B cell (primary cell): Measurements from ENCODE around the gene SEC24B. TPM values are rescaled to one million over a fixed set of nuclear protein-coding genes. Genes with fewer than 3 reads are reported as not detected.

ENCODE experiments used
- ATAC-seq: fragments of 200-7000 bp; cut with Tn5 transposase; one replicate; pipeline ENCODE4 v1.10.0; 2021; ENCODE audit warnings: low read depth, mild to moderate bottlenecking, moderate number of reproducible peaks, moderate library complexity
- CTCF ChIA-PET: fragments of 350-600 bp; sonication (Branson Sonifier 250); formaldehyde crosslinking; loops from one replicate; lab custom pipeline; 2021; ENCODE audit warnings: antibody characterized with exemption, inconsistent platforms; lab: Charles Lee
- POLR2A ChIA-PET: fragments of 350-600 bp; sonication (Branson Sonifier 250); formaldehyde crosslinking; loops from one replicate; lab custom pipeline; 2021; ENCODE audit warnings: antibody characterized with exemption; lab: Charles Lee
- DNase-seq: peaks from one replicate; pipeline ENCODE4 v3.0.0; 2013
- H2AFZ ChIP-seq: 2 replicates; pipeline ENCODE4 v1.6.1; 2012; ENCODE audit warnings: mild to moderate bottlenecking, low read depth, low read length; ENCODE audit not compliant: insufficient read depth, poor library complexity, severe bottlenecking
- H3K27ac ChIP-seq, 2 donors: 1 replicate in 1 of 2; 2 replicates in 1 of 2; pipeline ENCODE4 v1.5.1; 2012 to 2013; ENCODE audit warnings: low read length in 2 of 2, mild to moderate bottlenecking in 2 of 2, moderate library complexity in 1 of 2
- H3K27me3 ChIP-seq, 4 experiments: fragments of 200-600 bp in 1 of 4; sonication (generic) in 1 of 4; replicated peaks in 1 of 4; 1 replicate in 2 of 4; 2 replicates in 2 of 4; pipeline versions ENCODE4 v1.6.1 to v1.7.0; 2013 to 2016; ENCODE audit warnings: low read length in 3 of 4, mild to moderate bottlenecking in 2 of 4, mixed read lengths in 1 of 4, moderate library complexity in 1 of 4; ENCODE audit not compliant: insufficient read depth in 4 of 4, control insufficient read depth in 3 of 4; ENCODE audit errors: control extremely low read depth in 1 of 4
- H3K36me3 ChIP-seq, 2 experiments: replicated peaks in 1 of 2; 1 replicate in 1 of 2; 2 replicates in 1 of 2; pipeline versions ENCODE4 v1.6.1 to v1.7.1; 2013; ENCODE audit warnings: low read length in 1 of 2; ENCODE audit not compliant: insufficient read depth in 2 of 2, control insufficient read depth in 1 of 2; ENCODE audit errors: control extremely low read depth in 1 of 2, extremely low read depth in 1 of 2
- H3K4me1 ChIP-seq, 2 donors: fragments of 200-600 bp in 1 of 2; sonication (generic) in 1 of 2; 1 replicate in 1 of 2; 2 replicates in 1 of 2; pipeline versions ENCODE4 v1.5.1 to v1.6.1; 2013 to 2017; ENCODE audit warnings: low read length in 2 of 2; ENCODE audit not compliant: control insufficient read depth in 2 of 2, insufficient read depth in 2 of 2
- H3K4me2 ChIP-seq: replicated peaks from 2 replicates; pipeline ENCODE3; 2012; ENCODE audit warnings: mild to moderate bottlenecking, low read depth, low read length; ENCODE audit not compliant: poor library complexity, severe bottlenecking
- H3K4me3 ChIP-seq, 5 experiments: fragments of 200-600 bp in 1 of 5; sonication (generic) in 1 of 5; 1 replicate in 3 of 5; 2 replicates in 2 of 5; pipeline versions ENCODE4 v1.5.1 to v1.7.0; 2011 to 2016; ENCODE audit warnings: low read length in 4 of 5, mild to moderate bottlenecking in 4 of 5, low read depth in 2 of 5, control low read depth in 1 of 5, moderate library complexity in 1 of 5; ENCODE audit not compliant: insufficient read depth in 1 of 5; ENCODE audit errors: control extremely low read depth in 1 of 5, extremely low read depth in 1 of 5
- H3K79me2 ChIP-seq: fragments of 200-600 bp; sonication (generic); one replicate; pipeline ENCODE4 v1.6.0; 2016; ENCODE audit warnings: low read length; ENCODE audit not compliant: control insufficient read depth, insufficient read depth
- H3K9ac ChIP-seq: fragments of 200-600 bp; sonication (generic); 2 replicates; pipeline ENCODE4 v1.6.1; 2017; ENCODE audit warnings: mild to moderate bottlenecking, low read length, moderate library complexity
- H3K9me3 ChIP-seq, 3 donors: one replicate each; pipeline versions ENCODE4 v1.6.1 to v1.7.1; 2013; ENCODE audit warnings: low read length in 2 of 3; ENCODE audit not compliant: control insufficient read depth in 2 of 3, insufficient read depth in 1 of 3; ENCODE audit errors: control extremely low read depth in 1 of 3
- H4K20me1 ChIP-seq: 2 replicates; pipeline ENCODE4 v1.6.0; 2012; ENCODE audit warnings: mild to moderate bottlenecking, low read length; ENCODE audit not compliant: insufficient read depth, control insufficient read depth, poor library complexity, severe bottlenecking
- H3K27ac Mint-ChIP-seq: one replicate; pipeline ENCODE4 v1.8.0; 2021; ENCODE audit warnings: mixed read lengths
- H3K27me3 Mint-ChIP-seq: one replicate; pipeline ENCODE4 v1.8.0; 2021; ENCODE audit warnings: mixed read lengths
- H3K4me1 Mint-ChIP-seq: one replicate; pipeline ENCODE4 v1.8.0; 2021; ENCODE audit warnings: mixed read lengths
- H3K4me3 Mint-ChIP-seq: one replicate; pipeline ENCODE4 v1.8.0; 2021; ENCODE audit warnings: mixed read lengths
- H3K9me3 Mint-ChIP-seq: one replicate; pipeline ENCODE4 v1.8.0; 2022; ENCODE audit warnings: mixed read lengths; ENCODE audit not compliant: insufficient read depth
- CTCF ChIP-seq: fragments of 200-600 bp; IDR thresholded peaks from one replicate; pipeline ENCODE4 v1.8.0; 2022; ENCODE audit warnings: antibody characterized with exemption, mild to moderate bottlenecking
- EZH2 ChIP-seq: IDR thresholded peaks from 2 replicates; pipeline ENCODE4 v1.6.1; 2012; ENCODE audit warnings: borderline replicate concordance, low read depth, mild to moderate bottlenecking, moderate library complexity, low read length; ENCODE audit not compliant: insufficient read depth, poor library complexity, severe bottlenecking
- WGBS: methylation state at CpG from one replicate; pipeline ENCODE4 v1.1.5; 2013; ENCODE audit warnings: missing lambda C conversion rate; ENCODE audit not compliant: insufficient coverage; 5-methylcytosine and 5-hydroxymethylcytosine counted together
- intact Hi-C: fragments of 100-400 bp; cut with micrococcal nuclease; formaldehyde crosslinking; loops from one replicate; pipeline ENCODE4 v1.10.0; 2022
- polyA plus RNA-seq: library from polyadenylated mRNA; depleted of rRNA; stranded (reverse); fragments of >200 nt; gene quantifications from 2 replicates; pipeline ENCODE4 v1.2.3, GENCODE V29; 2012
- total RNA-seq, 2 donors: library from RNA; stranded (reverse); fragments of 120-200 nt in 1 of 2; gene quantifications; 1 replicate in 1 of 2; 2 replicates in 1 of 2; pipeline versions ENCODE4 v1.2.3 to v1.2.4, GENCODE V29; 2013 to 2022

Gene SEC24B
- total and polyA plus RNA-seq, 2 donors (not counting 1 experiment from before 2014, with no cell fraction given), result 22.6 to 46.4 TPM

GRCh38 chr4:109444182-109444844 is 10.7 kb downstream of the SEC24B start:
- peak overlapping the region in 1 of 5 experiments; percentile 25 for H3K4me3 ChIP-seq
- no peak overlapping the region for H2AFZ ChIP-seq
- peaks cover 0 to 1% (median 0%) of the 10 kb centered on the region in 3 donors for H3K9me3 ChIP-seq
- Mint-ChIP-seq H3K9me3 (no peaks in the 10 kb centered on the region), H3K4me3 (peak overlapping the region; percentile 12), H3K27me3 (no peaks in the 10 kb centered on the region), H3K27ac (peak overlapping the region; percentile 11), H3K4me1 (peaks cover 60% of the 10 kb centered on the region)
- TF ChIP-seq CTCF, result no peak
- no peak for TF ChIP-seq EZH2
- peak overlapping the region in 1 of 2 donors; percentile 45 for H3K27ac ChIP-seq
- H3K27me3 ChIP-seq, result no peaks in the 10 kb centered on the region
- no peak overlapping the region for H3K9ac ChIP-seq
- DNase-seq (peak; percentile 71), ATAC-seq (peak; percentile 80)
- H3K4me2 ChIP-seq, result peak overlapping the region; percentile 50
- peaks cover 26 to 38% of the 10 kb centered on the region in 2 donors for H3K4me1 ChIP-seq
- no CpG with 5 or more reads among the region's 2 CpGs for WGBS
- H3K79me2 ChIP-seq, result peaks cover 98% of the 10 kb centered on the region
- ChIA-PET CTCF (interaction anchor here (7.9 kb wide), 1 partner anchor 11 kb away, joined by 55 read pairs; the partner anchor contains the start of gene SEC24B), POLR2A (interaction anchor here (1.6 kb wide), 1 partner anchor 11 kb away, joined by 4 read pairs; the partner anchor contains the start of gene SEC24B)
- H3K36me3 ChIP-seq, result peaks cover 5 to 10% of the 10 kb centered on the region in 2 experiments
- peaks cover 84% of the 10 kb centered on the region for H4K20me1 ChIP-seq
- intact Hi-C loops, result loop anchor here (1.0 kb wide), 1 partner anchor 11 kb away; the partner anchor contains the start of gene SEC24B

- Histone ChIP-seq H3K27me3 (no peaks in the 10 kb centered on the region), H2AFZ (no peak overlapping the region), H3K9me3 (peaks cover 0 to 1% (median 0%) of the 10 kb centered on the region in 3 donors), H3K4me2 (no peak overlapping the region), H3K9ac (no peak overlapping the region), H3K4me1 (peaks cover 22 to 33% of the 10 kb centered on the region in 2 donors), H3K79me2 (peaks cover 98% of the 10 kb centered on the region), H3K27ac (no peak overlapping the region), H4K20me1 (peaks cover 85% of the 10 kb centered on the region), H3K36me3 (peaks cover 5 to 19% of the 10 kb centered on the region in 2 experiments), H3K4me3 (no peak overlapping the region)
- intact Hi-C loops, result no loop called here
- ATAC-seq (no peak), DNase-seq (no peak)
- Mint-ChIP-seq H3K4me1 (peaks cover 44% of the 10 kb centered on the region), H3K27me3 (no peaks in the 10 kb centered on the region), H3K27ac (no peak overlapping the region), H3K4me3 (no peak overlapping the region), H3K9me3 (no peaks in the 10 kb centered on the region)
- POLR2A ChIA-PET, result no interaction called here
- CTCF ChIA-PET, result interaction anchor here (7.9 kb wide), 1 partner anchor 14 kb away, joined by 55 read pairs; the partner anchor contains the start of gene SEC24B
- TF ChIP-seq CTCF (no peak), EZH2 (no peak)
These were observed 13.7 kb downstream of the SEC24B start for GRCh38 chr4:109447278-109447677.
